Measurements from ENCODE around the gene TMEM190.

The TMEM190 gene

DNA sequence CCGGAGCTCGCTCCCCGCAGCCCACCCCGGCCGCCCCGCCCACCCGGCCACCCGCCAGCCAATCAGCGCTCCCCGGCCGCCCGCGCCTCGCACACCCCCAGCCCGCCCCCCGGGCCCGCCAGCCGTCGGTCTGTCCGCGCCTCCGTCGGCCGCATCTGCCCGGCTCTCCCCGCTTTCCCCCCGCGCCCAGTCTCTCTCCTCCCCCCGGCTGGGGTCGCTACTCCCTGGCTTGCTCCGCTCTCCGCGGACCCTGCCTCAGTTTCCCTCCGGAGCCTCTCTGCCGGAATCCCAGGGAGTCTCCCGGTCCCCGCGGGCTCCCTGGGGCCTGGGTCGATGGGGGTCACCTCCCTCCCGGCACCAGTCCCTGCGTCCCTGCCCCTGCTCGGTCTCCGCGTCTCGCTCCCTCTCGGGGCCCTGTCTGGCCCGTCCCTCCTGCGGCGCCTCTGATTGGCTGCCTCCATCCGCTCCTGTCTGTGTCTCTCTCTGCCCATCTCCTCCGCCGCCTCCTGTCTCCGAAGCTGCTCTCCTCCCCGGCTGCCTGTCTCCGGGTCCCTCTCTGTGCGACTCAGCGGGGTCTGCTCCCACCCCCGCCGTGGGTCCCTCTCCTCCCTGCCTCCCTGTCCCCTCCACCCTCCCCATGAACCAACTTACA lies 6.8 kb upstream of the TMEM190 start:
- no peak for DNase-seq (ENCODE audit: low read depth in 2 of 3, low spot score in 1 of 3)

DNA sequence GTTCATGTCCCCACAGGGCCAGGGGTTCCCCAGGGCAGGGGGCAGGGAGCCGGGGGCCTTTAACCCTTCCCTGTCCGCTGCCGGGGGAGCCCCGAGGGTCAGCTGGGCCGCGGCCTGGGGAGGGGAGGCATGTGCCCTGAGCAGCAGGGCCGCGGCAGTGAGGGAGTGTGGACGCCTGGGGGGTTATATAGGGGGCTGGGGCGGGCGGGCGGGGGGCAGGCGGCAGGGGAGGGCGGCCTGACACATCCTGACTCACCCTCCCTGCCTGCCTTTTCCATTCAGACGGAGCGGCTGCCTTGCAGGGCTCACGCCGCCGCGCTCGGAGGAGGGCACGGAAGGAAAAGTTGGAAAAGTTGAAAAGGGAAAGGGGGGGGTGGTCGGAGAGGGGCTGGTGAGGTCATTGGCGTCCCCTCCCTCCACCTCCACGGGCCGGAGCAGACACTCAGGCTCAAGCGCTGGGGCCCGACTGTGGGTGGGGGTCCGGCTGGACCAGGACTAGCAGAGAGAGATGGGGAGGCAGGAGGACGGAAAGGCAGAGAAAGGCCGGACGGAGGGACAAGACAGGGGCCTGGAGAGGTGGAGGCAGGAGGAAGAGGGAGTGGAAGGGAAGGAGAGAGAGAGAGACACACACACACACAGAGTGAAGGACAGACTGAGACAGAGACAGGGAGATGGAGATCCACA lies 6.2 kb upstream of the TMEM190 start, which contains the start of gene IL11:
IL11 (minus strand) TSS at position 159 of the 684 bp plus-strand sequence; CDS start at position 6, 153 bp downstream.
- DNase-seq (ENCODE audit: low read depth in 2 of 3, low spot score in 1 of 3): no peak

DNA sequence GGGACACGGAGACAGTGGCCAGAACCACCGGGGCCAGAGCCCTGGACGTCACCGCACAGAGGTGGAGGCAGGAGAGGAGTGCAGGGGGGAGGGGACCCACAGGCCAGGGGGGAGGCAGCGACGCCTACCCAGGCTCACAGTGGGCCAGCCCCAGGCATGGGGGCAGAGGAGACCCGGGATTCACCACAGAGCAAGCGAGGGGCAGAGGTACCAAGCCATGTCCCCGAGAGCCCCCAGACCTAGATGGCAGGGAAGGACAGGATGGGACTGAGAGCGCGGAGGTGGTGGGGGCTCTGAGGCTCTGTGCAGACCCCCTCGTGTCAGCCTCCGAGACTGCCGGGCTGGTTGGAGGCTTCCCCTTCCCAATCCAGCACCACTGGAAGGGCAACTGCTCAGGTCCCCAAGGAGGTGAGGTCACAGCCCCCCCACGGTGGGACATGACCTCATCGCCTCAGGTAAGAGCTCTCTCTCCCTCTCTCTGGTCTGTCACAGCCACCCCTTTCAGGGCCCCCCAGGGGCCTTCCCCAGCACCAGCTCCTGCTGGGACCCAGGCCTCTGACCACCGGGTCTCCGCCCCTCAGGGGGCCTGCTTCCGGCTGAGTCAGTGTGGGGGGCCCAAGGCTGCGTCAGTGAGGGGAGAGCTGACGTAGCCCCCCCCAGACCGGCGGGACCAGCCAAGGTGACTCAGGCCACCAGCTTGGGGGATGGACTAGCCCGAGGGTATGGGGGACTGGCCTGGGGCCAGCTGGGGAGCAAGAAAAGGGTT lies 4.1 kb upstream of the TMEM190 start:
- DNase-seq (ENCODE audit: low read depth in 2 of 3, low spot score in 1 of 3): no peak

DNA sequence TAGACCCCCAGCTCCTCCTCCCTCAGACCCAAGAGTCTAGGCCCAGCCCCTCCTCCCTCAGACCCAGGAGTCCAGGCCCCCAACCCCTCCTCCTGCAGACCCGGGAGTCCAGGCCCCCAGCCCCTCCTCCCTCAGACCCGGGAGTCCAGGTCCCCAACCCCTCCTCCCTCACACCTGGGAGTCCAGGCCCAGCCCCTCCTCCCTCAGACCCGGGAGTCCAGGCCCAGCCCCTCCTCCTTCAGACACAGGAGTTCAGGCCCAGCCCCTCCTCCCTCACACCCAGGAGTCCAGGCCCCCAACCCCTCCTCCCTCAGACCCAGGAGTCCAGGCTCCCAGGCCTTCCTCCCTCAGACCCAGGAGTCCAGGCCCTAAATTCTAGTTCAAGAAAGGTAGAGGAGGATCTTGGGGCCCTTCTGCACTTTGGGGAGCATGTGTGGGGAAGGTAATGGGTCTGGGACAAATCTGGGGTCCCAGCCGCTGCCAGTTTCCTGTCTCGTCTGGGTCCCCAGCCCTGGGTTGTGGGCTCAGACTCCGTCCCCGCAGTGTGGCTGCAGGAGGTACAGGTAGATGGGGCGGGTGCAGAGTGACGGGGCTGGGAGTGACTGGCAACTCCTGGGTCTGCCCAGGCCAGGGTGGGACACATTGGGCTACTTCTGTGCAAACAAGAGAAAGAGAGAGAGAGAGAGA lies 3.2 kb upstream of the TMEM190 start:
- no peak for DNase-seq (ENCODE audit: low read depth in 2 of 3, low spot score in 1 of 3)

DNA sequence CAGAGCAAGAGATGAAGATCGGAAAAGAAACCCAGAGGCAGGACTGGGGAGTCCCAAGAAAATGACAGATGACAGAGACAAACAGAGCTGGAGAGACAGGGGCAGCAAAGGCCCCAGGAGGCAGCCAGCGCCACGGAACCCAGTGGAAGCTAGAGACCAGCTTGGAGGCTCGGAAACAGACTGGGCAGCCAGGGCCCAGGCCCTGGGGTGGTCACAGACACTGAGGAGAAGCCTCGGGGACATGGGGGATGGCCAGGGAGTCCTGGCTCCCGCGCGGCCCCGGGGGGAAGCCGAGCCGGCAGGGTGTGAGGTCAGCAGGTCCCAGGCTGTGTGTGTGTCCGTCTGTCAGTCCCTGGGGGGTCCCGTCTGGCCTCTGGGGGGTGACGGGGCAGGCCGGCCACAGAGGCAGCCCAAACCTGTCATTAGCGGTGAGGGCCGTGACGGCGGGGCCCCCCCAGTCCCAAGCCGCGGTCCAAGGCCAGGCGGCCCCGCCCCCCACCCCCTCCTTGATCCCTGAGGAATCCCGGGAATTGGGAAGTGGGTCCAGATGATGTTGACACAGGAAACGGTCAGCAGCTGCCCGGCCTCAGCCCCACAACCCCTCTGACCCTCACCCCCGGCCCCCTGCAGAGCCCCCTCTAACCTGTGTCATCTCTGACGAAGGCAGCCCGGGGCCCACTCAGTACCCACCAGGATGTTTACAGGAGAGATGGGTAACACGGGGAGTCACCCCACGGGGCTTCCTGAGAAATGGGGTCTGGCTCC lies 2.5 kb upstream of the TMEM190 start:
- no peak for DNase-seq (ENCODE audit: low read depth in 2 of 3, low spot score in 1 of 3)

DNA sequence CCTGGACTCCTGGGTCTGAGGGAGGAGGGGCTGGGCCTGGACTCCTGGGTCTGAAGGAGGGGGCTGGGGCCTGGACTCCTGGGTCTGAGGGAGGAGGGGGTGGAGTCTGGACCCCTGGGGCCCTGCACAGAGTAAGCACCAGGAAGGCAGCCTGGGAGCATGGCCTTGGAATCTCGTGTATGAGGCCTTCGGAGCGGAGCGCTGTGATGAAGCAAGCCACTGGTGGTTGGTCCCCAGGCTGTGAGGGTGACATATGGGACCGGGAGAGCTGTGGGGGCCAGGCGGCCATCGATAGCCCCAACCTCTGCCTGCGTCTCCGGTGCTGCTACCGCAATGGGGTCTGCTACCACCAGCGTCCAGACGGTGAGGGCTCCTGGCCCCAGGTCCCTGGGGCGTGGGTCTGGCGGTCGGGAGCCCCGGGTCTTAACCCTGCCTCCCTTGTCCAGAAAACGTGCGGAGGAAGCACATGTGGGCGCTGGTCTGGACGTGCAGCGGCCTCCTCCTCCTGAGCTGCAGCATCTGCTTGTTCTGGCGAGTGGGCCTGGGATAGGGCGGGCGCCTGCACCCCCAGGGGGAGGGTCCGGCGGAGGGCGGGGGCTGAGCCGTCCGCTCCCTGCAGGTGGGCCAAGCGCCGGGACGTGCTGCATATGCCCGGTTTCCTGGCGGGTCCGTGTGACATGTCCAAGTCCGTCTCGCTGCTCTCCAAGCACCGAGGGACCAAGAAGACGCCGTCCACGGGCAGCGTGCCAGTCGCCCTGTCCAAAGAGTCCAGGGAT lies 918 bp downstream of the TMEM190 start:
- no peak for DNase-seq (ENCODE audit: low read depth in 2 of 3, low spot score in 1 of 3)

DNA sequence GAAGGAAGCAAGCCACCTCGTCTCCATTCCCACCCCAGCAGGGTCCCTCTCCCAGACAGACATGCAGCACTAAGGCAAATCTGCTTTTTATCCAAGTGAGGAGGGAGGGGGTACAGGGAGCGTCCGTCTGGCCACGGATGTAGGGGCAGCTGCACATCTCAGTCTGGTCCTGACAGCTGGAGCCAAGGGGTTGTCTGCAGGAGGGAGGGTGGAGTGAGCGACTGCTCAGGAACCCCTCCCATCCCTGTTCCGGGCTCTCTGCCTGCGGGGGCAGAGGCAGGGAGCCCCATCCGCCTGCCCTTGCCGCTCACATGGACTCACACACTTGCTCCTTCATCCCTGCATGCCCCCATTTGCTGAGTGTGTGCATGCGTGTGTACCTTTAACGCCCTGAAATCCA lies 2.5 kb downstream of the TMEM190 start:
- no peak for DNase-seq (ENCODE audit: low read depth in 2 of 3, low spot score in 1 of 3)

DNA sequence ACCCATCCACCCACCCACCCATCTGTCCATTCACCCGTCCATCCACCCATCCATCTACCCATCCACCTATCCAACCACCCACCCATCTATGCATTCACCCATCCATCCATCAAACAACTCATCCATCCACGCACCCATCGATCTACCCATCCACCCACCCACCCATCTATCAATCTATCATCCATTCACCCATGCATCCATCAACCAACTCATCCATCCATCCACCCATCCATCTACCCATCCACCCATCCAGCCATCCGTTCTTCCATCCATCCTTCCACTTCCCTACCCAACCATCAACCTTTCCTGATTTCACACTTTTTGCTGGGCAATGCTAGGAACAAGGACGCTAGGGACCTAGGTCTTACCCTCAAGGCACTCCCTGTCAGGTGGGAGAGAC lies 5.4 kb downstream of the TMEM190 start:
- DNase-seq (ENCODE audit: low read depth in 2 of 3, low spot score in 1 of 3): no peak

DNA sequence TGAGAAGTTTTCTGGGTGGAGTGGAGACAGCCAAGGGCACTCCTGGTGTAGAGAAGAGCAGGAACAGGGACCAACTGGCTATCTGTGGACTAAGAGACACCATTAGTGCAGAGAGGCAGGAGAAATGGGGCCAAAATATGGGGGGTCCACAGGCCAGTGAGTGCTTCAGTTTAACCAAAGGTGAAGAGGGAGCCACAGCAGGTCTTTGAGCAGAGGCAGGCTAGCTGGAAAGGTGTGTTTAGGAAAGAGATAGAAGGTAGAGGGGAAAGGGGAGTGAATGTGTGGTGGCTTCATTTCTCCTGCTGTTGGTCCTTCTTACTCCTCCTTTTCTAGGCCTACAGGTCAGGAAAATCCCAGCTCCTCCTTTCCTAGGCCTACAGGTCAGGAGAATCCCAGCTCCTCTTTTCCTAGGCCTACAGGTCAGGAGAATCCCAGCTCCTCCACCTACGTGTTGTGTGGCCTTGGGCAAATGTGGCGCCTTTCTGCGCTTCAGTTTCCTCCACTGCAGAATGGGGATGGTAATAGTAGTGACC lies 6.0 kb downstream of the TMEM190 start:
- no peak for DNase-seq (ENCODE audit: low read depth in 2 of 3, low spot score in 1 of 3)

DNA sequence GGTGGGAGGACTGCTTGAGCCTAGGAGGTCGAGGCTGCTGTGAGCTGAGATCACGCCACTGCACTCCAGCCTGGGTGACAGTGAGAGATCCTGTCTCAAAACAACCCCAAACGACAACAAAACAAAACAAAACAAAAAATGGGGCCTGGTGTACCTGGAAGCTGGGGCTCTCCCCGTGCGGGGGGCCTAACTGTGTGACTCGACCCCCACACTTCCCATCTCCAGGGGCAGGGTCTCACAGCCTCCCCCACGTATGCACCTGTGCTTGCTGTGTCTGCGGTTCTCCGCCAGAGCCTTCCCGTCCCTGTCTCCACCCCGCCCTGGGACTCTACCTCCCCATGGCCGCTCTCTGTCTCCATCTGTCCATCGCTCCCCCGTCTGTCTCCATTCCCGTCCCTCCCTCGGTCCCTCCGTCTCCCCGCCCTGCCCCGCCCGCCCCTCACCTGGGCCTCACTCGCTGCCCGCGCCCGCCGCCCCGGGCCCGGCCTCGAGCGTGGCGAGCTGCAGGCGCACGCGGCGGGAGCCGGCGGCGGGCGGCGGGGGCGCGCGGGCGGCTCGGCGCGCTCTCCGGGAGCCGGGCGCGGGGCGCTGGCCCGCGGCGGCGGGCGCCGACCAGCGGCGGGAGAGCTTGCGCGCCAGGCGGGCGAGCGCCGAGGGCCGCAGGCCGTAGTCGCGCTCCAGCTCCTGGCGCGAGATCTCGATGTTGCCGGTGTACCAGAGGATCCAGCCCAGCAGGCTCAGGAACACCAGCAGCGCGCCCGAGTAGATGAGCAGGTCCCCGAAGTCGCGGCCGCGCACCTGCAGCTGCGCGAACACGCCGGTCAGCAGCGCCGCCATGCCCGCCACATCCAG lies 6.9 kb downstream of the TMEM190 start:
- peak in 1 of 3 donors; percentile 38 for DNase-seq (ENCODE audit: low read depth in 2 of 3, low spot score in 1 of 3)

DNA sequence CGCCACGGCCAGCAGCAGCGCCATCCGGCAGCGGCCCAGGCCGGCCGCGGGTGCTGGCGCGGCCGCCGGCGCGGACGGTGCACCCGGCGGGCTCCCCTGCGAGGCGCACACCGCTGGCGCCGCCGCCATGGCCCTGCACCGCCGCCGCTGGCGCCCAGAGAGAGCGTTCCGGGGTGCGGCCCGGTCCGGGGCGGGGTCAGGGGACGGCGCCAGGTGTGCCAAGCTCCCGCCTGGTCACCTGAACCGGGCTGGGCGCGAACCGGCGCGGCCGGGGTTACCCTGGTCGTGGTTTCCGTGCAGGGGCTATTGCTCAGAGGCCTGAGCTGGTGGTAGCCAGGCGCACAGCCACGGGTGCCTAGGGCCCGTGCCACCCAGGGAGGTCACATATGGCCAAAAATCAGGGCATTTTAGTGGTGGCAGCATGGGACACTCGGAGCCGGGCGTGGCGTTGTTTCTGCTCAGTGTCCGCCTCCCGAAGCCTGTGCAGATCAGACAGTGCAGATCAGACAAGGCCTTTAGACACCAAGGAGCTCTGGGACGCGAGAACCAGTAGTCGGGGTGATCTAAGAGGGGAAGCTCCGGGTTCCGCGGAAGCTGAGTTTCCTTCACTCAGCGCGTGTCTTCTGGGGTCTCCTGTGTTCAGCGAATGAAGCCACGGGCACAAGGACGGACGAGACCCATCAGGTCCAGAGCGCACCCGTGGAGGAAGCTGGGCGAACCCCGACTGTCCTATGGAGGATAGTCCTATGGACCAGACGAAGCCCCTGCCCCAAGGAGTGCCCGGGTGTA lies 7.7 kb downstream of the TMEM190 start, which contains the start of gene TMEM238:
TMEM238 (minus strand) TSS at position 162 of the 789 bp plus-strand sequence; CDS start at position 129, 33 bp downstream.
- DNase-seq (ENCODE audit: low read depth in 2 of 3, low spot score in 1 of 3): peak in 1 of 3 donors; percentile 38

DNA sequence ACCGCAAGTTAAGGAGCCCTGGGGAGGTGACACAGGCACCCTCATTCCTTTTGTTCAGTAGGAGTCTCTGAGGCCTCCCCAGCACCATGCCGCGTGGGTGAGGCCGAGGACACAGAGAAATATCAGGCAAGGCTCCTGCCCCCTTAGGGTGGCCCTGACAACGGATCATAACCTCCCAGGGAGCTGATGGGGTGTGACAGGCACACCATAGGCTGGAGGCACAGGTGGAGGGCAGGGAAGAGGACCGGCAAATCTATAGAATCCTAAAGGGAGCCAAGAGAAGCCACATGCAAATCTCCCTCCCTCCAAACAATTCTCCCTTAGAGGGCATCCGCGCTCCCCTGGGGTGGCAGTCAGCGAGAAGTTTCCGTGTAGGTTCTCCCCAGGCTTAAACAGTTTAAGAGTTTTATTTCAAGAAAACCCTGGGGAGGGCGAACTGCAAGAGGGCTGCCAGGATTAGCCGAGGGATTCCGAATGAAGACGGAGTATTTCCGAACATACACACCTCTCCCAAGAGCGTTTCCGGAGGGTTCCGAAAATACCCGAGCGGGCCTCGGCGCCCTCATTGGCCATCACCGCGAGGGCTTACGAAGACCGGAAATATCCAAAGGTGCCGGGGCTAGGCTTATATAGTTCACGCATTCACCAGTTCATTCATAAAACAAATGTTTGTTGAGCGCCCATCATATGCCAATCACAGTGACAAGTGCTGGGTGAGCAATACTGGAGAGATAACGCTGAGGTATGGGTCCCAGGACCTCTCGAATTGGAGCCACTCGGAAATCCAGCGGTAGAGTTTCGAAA lies 8.5 kb downstream of the TMEM190 start:
- DNase-seq (ENCODE audit: low read depth in 2 of 3, low spot score in 1 of 3): peak; percentile 92 to 96 (median 93)

DNA sequence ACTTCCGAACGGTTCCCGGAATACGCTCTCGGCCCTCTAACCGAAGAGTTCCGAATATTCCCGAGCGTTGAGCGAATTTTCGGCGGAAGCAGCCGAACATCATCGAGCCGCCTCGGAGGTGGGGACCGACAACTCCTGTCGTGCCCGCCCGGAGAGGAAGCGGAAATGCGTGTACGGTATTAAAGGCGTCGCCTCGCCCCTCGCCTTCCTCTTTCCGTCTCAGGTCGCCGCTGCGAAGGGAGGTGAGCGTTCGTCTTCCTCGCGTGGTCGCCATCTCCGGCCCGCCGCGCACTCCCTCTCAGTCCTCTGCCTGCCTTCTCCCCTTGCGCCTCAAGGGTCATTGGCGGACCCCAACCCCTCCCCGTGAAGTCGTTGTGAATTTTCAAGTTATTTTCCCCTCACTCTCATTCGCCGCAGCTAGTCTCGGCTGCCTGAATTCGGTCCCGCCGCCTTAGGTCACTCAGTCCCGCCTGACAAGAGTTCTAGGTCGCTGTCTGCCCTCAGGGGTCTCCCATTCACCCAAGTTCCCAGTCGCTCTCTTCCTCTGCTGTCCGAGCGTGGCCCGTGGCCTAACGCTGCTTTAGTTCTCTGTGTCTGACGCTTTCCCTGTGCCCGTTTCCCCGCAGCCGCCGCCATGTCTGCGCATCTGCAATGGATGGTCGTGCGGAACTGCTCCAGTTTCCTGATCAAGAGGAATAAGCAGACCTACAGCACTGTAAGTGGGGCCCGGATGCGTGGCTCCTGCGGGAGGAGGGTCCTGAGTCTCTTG lies 9.3 kb downstream of the TMEM190 start, which contains the start of gene RPL28:
RPL28 (plus strand) TSS at position 209 of the 769 bp plus-strand sequence; CDS start at position 635, 426 bp downstream.
- peak; percentile 96 to 100 (median 98) for DNase-seq (ENCODE audit: low read depth in 2 of 3, low spot score in 1 of 3)

DNA sequence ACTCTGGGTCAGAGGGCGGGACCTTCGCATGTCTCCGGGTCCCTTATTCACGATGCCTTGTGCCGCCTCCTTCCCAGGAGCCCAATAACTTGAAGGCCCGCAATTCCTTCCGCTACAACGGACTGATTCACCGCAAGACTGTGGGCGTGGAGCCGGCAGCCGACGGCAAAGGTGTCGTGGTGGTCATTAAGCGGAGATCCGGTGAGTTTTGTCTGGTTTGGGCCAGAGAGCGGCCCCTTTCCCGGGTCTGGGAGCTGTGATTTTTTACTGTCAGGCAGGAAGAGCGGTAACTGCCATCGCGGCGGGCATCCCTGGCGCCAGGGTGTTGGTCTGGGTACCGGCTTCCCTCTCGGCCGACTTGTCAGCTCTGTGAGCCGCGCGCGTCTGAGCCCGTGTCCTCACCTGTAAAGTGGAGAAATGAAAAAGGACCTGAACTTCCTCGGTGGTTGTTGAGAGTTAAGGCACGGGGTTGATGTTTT lies 9.9 kb downstream of the TMEM190 start:
- no peak for DNase-seq (ENCODE audit: low read depth in 2 of 3, low spot score in 1 of 3)

DNA sequence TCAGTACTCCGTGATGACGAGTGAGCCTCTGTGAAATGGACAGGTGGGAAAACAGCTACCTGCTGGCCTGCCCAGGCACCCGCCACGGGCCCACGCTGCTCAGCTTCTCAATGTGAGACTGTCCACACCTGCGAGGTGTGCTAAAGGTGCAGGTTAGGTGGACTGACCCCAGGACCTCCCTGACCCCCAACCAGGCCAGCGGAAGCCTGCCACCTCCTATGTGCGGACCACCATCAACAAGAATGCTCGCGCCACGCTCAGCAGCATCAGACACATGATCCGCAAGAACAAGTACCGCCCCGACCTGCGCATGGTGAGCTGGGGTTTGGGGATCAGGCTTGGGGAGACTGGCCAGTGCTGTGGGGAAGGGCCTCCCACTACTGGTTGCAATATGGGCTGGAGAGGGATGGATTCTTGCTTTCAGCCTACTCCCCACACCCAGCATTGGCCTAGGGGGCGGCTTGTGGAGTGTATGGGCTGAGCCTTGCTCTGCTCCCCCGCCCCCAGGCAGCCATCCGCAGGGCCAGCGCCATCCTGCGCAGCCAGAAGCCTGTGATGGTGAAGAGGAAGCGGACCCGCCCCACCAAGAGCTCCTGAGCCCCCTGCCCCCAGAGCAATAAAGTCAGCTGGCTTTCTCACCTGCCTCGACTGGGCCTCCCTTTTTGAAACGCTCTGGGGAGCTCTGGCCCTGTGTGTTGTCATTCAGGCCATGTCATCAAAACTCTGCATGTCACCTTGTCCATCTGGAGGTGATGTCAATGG lies 11.3 kb downstream of the TMEM190 start:
- DNase-seq (ENCODE audit: low read depth in 2 of 3, low spot score in 1 of 3): no peak
